GM19043 (cell line): ENCODE data around the gene TSNAX.
"Not testable (repeated sequence)": the region's sequence is repeated elsewhere in the genome, so short reads cannot be mapped to it uniquely, and the experiment has no call there.

Experiments used
- ATAC-seq: cut with Tn5 transposase; IDR thresholded peaks from one replicate; pipeline ENCODE4 v1.9.1; 2021; ENCODE audit warnings: low read depth; ENCODE audit not compliant: unreplicated experiment

TSNAX gene

DNA sequence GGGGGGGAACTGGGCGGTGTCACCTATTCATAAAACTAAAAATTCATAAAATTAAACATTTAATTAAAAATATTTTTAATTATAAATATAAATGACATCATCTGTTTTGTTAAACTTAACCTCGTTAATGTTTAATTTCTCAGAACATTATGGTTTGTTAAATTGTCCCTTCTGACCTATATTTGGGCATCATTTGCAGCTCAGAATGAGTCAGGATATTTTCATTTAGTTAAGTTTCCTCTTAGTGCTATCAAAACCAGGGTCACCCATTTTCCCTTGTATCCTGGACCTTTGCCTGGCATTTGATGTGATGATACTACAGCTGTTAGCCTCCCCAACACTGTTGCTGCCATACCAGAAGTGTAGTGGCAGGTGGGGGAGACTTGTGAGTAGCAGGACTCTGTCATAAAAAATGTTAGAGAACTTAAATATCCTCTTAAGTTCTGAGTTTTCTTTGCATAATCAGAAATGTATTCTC lies 30.3 kb downstream of the TSNAX start:
- no peak for ATAC-seq

DNA sequence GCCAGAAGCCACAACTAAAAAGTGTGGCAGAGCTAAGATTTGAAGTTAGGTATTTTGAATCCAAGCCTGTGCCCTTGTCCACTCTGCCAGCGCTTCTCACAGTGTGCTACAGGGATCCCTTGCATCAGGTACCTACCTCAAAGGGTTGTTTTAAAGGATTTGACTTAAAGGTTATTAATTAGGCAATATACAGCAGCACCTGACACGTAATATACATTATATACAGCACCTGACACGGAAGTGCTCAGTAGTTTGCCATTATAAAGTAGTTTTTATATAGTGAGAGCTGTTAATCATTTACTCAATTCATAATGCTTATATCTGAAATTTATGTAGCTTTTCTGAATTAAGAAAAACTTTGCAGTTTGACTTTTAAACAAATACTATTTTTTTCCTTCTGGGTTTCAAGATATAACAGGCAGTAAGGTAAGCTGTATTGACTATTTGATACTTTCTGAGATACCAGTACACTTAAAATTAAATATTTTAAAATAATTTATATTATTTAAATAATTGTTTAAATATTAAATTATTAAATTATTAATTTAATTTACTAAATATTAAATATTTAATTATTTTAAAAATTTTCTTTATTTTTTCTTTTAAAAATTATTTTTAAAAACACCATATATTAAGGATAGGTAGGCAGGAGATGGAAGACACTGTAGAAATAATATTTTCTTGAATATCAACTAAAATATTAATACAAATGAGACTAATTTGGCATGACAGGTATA lies 33.3 kb downstream of the TSNAX start:
- ATAC-seq, result no peak

DNA sequence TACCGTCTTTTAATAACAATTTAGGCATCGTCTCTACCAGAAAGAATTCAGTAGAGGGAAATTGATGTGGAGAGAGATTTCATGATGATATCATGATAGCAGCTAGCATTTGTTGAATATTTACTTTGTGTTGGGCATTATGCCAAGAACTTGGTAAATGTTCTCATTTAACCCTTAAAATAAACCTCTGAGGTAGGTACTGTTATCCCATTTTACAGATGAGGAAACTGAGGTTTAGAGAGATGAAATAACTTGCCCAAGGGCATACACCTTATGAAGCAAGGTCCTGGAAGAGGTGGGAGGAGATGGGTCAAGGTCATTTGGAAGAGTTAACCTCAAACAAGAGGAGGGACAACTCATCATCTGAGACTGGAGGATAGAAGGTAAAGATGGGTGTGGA lies 34.8 kb downstream of the TSNAX start:
- no peak for ATAC-seq

DNA sequence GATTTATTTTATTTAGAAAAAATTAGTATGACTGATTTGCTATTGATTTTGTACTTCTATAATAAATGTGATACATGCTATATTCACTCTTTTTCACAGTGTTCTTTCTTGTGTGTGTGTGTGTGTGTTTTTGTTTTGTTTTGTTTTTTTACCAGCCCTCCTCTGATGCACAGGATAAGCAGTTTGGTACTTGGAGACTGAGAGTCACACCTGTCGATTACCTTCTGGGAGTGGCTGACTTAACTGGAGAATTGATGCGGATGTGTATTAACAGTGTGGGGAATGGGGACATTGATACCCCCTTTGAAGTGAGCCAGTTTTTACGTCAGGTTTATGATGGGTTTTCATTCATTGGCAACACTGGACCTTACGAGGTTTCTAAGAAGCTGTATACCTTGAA lies 35.9 kb downstream of the TSNAX start:
- ATAC-seq, result no peak

DNA sequence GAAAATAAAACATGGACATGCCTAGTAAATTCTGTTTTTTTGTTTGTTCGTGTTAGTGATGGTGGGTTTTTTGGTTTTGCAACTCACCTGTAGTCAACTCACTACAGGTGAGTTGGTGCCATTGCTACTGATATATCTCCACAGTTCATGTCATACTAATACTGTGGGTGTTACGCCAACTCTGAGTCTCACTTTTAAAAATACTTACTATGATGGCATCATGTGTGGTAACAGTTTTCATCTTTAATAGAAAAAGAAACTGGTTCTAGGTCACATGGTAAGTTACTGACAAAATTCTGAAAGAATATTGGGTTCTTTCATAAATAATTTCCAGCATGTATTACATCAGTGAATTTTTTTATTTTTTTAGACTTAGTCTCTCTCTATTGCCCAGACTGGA lies 38.0 kb downstream of the TSNAX start:
- no peak for ATAC-seq

DNA sequence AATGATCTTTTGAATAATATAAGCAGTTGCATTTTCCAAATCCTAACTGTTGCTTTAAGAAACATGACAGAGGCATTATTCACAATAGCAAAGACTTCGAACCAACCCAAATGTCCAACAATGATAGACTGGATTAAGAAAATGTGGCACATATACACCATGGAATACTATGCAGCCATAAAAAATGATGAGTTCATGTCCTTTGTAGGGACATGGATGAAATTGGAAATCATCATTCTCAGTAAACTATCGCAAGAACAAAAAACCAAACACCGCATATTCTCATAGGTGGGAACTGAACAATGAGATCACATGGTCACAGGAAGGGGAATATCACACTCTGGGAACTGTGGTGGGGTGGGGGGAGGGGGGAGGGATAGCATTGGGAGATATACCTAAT lies 41.8 kb downstream of the TSNAX start:
- not testable (repeated sequence) for ATAC-seq

DNA sequence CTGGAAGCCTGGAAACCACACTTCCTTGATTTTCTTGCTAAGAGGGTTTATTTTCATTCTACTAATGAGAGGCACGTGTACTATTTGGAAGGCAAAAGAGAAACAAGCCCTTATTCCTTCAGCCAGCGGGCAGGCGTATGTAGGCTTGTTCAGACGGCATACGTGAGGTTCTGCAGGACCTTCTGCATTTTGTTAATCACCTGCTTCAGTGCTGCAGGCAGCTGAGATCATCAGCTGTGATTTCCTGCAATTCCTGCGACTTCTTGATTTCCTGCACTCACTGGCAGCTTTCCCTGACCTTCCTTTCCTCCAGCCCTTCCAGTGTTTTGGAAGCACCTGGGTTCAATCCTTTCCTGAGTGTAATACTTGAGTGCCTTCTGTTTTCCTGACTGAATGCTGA lies 43.4 kb downstream of the TSNAX start:
- no peak for ATAC-seq

DNA sequence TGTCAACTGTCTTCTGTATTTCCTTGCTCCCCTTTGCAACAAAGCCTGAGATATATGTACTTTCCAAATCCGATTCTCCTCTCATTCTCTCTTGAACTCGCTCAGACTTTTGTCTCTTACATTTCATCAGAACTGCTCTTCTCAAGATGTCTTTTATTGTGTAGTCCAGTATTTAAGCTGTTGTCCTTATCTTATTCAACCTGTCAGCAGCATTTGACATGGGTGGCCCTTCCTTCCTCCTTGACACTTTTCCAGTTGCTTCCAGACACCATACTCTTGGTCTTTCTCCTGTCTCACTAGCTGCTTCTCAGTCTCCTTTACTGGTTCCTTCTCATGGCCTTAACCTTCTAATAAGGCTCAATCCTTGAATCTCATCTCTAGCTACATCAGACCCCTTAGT lies 47.0 kb downstream of the TSNAX start:
- ATAC-seq, result no peak

DNA sequence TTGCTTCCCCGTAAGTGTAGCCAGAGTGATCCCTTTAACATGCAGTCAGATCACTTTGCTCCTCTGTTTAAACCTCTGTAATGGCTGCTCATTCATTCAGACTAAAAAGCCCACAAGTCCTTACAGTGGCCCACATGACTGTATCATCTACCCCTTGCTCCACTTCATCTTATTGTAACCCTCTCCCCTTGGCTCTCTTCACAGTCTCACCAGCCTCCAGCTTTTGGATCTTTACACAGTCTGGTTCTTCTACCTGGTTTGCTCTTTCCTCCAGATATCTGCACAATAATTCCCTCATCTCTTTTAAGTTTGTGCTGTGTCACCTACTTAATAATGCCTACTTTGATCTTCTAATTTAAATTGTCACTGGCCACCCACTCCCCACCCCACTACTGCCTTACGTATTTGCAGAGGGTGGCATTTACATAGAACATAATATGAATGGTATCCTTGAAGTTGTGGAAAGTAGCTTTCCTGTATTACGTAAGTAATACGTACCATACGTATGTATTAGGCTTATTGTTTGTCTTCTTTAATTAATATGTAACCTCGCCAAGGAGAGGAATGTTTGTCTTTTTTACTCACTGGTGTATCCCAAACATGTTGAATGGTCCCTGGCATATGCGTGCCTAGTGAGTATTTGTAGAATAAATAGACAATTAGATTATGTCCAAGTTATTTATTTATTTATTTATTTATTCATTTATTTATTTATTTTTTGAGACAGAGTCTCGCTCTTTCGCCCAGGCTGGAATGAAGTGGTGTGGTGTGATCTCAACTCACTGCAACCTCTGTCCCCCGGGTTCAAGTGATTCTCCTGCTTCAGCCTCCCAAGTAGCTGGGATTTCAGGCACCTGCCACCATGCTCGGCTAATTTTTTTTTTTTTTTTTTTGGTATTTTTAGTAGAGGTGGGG lies 48.6 kb downstream of the TSNAX start:
- no peak for ATAC-seq

DNA sequence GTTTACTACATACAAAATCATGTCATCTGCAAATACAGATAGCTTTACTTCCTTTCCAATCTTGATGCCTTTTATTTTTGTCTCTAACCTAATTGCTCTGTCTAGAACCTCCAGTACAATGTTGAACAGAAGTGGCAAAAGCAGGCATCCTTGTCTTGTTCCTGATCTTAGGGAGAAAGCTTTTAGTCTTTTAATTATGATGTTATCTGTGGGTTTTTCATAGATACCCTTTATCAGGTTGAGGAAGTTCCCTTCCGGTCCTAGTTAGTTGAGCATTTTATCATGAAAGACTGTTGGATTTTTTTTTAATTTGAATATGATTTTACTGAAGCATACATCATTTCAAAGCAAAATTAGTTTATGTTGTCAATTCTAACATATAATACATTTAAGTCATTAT lies 52.4 kb downstream of the TSNAX start:
- no peak for ATAC-seq

DNA sequence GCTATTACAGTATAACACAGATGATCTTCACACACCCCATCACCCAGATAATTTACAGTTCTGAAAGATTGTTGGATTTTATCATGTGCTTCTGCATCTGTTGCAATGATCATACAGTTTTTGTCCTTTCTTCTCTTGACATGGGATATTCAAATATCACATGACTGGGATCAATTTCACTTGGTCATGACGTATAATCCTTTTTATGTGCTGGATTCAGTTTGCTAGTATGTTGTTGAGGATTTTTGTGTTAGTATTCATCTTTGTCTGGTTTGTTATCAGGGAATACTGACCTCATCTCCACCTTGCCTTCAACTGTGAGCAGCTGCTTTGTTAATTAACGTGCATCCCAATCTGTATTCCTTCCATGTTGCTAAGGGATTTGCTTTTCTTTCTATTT lies 53.4 kb downstream of the TSNAX start:
- ATAC-seq, result no peak

DNA sequence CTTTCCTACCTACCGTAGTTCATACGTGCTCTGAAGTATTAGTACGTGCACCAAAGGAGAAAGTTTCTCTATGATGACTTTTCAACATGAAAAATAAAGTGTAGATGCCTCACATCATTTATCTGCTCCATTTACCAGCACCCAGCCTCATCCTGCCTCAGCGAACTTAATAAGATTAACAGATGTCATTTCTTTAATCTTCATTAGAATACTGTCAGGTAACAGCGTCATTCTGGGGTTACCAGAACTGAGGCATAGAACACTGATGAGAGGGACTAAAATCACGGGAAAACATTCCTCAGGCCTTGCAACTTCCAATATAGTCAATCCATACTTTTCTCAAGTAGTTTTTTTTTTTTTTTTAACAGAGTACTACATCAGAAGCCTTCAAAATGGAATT lies 54.9 kb downstream of the TSNAX start:
- ATAC-seq, result no peak

DNA sequence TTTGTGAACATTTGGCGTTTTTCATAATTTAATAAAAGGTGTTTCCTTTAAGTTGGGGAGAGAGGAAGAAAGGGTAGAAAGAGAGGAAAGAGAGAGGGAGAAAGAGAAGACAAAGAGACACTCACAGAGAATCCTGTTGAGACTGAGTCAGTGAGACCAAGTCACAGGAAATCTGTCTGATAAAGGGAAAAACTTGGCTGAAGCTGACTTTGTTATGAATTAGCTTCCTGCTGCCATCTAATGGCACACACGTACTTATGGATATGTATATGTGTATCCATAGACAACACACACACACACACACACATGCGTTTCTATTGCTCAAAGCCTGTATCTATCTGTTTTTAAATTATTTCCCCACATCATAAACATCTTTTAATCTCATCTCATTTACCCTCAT lies 55.6 kb downstream of the TSNAX start:
- ATAC-seq, result no peak

DNA sequence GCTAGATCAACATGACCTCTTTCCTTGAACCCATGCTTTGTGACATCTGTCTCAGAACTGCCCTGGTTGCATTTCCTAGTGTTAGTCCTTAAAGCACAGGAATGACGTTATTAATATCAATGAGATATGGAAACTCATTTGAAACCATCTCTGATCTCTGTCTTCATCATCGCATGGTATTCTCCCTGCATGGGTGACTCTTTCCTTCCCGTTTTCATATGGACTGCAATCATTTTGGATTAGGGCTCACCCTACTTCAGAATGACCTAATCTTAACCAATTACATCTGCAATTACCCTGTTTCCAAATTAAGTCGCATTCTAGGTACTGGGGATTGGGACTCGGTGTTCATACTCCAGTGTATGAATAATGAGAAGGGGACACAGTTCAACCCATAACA lies 56.5 kb downstream of the TSNAX start:
- no peak for ATAC-seq

DNA sequence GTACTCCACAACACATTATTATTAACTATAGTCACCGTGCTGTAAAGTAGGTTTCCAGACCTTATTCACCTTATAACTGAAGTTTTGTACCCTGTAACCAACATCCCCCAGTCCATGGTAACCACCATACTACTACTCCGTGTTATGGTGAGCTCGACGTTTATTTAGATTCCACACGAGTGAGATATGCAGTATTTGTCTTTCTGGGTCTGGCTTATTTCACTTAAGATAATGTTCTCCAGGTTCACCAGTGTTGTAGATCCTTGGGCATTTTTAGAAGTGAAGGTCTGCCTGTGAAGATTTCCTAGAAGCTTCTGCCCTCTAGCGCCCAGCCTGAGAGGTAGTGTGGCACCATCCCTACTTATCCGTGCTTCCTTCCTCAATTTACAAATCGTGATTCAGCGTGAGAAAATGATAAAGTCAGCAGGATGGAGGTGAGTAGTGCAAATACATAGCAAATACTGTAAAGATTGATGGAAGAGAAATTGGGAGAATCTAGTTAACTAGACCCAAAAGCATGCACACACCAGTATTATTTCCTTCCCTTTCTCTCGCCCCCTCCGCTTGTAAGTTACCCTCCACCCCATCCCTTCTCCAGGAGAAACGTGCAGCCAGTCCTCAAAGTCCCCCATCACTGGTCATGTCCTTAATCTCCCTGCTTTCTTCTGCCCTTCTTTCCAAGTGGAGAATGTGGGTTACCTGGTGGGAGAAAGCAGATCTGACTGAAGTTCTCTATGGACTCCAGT lies 62.2 kb downstream of the TSNAX start:
- ATAC-seq, result no peak

DNA sequence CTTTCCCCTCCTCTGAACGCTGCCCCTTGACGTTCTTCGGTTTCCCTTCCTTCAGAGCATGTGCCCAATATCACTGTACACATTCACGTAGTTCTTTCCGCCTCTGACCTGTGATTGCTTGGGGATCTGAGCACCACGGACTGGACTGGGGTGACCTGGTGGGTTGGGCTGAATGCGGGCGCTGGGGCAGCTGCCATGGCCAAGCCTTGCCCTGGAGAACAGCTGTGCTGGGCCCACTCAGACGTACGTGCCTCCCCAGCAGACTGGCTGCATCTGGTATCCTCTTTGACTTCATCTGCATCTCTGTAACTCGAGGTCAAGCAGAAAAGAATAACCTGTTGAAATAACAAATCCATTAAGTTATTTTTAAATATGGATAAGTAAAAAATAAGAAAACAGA lies 63.0 kb downstream of the TSNAX start:
- ATAC-seq, result no peak

DNA sequence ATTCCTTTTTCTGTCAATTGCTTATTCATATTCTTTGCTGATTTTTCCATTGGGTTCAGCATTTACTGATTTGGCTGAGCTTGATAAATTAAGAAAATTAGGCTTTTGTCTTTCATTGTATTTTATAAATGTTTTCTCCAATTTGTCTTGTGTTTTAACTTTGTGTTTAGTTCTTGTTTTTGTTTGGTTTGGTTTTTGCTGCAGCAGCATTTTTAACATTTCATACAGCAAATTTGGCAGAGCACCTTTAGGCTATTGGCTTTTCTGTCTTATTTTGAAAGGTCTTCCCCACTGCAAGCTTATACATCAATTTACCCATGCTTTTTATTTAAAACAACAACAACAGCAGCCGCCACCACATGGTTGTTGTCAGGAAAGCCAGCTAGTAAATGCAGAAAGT lies 64.3 kb downstream of the TSNAX start:
- ATAC-seq, result no peak

DNA sequence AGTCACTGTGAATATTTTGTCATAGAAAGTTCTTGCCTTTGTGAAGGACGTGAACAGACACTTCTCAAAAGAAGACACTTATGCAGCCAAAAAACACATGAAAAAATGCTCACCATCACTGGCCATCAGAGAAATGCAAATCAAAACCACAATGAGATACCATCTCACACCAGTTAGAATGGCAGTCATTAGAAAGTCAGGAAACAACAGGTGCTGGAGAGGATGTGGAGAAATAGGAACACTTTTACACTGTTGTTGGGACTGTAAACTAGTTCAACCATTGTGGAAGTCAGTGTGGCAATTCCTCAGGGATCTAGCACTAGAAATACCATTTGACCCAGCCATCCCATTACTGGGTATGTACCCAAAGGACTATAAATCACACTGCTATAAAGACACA lies 64.8 kb downstream of the TSNAX start:
- ATAC-seq, result not testable (repeated sequence)

DNA sequence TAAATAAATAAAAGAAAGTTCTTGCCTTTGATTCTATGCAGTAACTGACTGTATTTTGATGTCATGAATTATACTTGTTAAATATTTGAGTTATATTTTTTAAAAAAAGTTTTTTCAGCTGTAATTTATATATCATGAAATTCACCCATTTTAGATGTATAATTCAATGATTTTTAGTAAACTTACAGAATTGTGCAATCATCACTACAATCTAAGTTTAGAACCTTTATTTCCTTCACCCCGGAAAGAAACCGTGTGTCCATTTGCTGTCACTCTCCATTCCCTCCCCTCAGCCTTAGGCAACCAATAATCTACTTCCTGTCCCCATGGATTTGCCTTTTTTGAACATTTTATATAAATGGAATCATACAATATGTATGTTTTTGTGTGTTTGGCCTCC lies 65.7 kb downstream of the TSNAX start:
- no peak for ATAC-seq

DNA sequence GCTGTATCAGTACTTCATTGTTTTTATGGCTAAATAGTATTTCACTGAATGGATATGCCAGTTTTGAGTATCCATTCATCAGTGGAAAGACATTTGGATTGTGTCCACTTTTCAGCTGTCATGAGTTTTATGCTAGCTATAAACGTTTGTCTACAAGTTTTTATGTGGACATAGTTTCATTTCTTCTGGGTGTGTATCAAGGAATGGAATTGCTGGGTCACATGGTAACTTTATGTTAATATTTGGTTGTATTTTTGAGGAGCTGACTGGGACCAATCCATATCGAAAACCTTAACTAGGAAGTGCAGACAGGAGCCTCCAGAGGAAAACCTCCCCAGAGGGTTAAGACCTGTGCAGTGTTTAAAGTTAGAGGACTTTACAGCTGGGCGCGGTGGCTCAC lies 66.3 kb downstream of the TSNAX start:
- no peak for ATAC-seq

DNA sequence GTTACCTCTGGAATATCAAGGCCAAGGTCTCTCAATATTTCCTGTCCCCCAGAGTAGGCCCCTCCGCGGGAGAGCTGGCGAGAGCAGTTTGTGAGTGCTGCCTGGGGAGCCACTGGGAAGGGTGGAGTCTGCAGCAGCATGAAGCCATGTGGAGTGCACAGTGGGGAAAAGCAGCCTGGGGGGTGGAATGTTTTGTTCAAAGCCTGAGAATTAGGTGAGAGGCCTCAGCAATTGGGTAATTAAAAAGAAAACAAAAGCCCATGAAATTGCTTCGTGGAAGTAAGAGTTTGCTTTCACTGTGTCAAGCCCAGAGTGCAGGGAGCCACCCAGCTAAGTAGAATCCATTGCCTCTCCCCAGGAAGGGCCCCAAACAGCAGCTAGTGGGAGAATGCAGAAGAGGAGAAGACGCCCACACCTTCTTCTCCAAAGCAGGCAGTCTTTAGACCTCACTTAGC lies 67.9 kb downstream of the TSNAX start:
- ATAC-seq, result no peak
